ENCODE data around the gene KCTD11.
"Not testable (repeated sequence)": the region's sequence is repeated elsewhere in the genome, so short reads cannot be mapped to it uniquely, and the experiment has no call there.

KCTD11 gene

DNA sequence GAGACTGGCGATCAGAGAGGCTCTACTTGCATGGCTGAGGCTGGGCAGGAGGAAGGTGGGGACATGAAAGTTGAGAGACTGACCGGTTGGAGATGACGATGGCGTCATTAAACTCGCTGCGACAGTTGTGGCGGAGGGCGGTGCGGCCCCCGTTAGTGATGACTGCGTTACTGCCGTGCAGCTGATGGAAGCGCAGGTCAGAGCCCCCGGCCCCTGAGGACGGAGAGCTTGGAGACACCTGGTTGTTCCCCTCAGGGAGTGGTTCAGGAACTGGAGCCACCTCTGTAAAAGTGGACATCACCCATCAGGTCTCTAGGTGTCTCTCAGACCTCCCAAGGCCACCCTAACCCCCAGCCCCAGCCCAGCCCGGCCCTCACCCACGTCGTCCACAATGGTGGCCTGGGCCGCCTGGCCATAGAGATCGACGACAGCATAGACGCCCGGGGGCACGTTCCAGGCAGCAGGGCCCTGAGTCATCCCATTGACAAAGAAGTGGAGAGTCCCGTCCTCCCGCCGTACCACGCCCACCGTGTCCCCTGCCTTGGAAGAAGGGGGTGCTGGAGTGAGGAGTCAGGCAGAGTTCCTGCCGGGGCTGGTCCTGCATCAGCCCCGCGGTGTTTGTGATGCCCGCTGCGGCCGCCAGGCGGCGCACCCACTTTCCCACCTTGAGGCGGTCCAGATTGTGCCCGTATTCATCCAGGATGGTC, 28.1 kb upstream of the KCTD11 start:
- no peak for DNase-seq

DNA sequence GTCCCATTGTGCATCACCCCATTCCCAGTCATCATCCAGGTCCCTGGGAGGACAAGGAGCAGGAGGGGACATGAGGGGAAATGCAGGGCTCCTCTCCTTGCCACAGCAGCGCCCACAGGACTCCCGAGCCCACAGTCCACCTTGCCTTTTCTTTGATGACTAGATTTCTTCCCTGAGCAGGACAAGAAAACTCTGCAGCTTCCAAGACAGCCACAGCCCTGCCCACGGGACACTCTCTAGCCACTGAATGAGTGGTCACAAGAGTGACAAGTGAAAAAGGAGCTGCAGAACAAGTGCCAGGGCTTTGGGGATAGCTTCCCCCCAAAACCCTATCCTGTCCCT, 27.6 kb upstream of the KCTD11 start:
- no peak for DNase-seq

GRCh38 chr17:7325031-7325528, 26.9 kb upstream of the KCTD11 start:
- DNase-seq: no peak

- DNase-seq: no peak
These were observed 25.8 kb upstream of the KCTD11 start for GRCh38 chr17:7326186-7326585.

GRCh38 chr17:7327056-7327455, 24.9 kb upstream of the KCTD11 start:
- DNase-seq: no peak

DNA sequence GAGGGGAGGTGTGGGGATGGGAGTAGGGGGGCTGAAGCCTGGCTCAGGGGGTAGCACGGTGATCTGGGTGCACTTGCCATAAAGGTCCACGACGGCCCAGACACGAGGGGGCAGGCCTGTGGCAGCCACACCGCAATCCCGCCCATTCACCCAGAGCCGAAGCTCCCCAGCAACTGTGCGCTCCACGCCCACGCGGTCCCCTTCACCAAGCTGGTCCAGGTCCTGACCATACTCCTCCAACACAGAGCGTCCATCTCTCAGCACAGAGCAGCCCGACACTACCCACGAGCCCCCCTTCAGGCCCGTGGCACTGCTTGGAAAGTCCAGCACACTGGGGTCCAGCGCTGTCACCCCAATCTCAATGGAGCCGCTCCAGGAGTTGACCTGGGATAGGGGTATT, 24.5 kb upstream of the KCTD11 start:
- DNase-seq: no peak

DNA sequence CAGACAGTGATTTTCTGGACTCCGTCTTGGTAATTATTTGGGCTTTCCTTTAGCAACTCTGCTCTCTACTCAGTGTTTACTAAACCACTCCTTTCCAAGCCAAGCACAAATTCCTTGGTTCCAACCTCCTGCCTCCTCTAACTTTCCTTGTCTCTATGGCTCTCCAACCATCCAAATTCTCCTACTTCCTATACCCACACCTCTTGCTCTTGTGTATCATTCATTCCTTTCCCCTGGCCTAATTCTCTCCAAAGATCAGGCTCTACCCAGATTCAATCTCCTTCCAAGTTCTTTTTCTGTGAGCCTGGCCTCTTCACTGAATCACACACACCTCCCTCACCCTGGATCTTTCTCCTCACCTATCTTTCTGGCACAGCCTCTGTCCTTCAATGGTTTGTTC, 24.0 kb upstream of the KCTD11 start:
- DNase-seq: no peak

DNA sequence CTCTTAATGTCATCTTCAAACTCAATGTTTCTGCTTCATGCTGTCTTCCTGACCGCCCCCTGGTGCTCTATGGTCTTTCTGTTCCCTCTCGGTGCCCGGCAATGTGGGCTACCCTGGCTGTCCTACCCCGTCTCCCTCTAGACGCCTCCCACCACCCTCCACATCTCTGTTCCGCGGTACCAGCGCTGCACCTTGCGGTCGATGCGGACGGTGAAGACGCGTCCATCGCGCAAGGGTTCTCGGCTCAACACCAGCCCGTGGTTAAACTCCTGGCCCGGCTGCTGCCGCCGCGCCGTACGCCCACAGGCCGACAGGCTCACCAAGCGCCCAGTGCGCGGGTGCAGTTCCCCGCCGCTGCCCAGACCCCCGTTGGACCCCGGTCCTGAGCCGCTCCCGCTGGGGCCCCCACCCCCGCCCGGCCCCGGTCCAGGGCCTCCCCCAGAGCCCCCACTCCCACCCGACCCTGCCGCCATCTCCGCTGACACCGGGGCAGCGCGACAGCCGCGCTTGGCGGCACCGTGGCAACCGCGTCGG, 23.1 kb upstream of the KCTD11 start, which contains the start of gene NEURL4:
Gene NEURL4 (minus strand): TSS at position 496 of the 534 bp plus-strand sequence. CDS start 23 bp downstream, at position 473.
- DNase-seq: no peak

GRCh38 chr17:7329374-7329996, 22.5 kb upstream of the KCTD11 start:
- peak; percentile 97 for DNase-seq

GRCh38 chr17:7329997-7330637, 21.8 kb upstream of the KCTD11 start:
- DNase-seq: peak; percentile 67

DNA sequence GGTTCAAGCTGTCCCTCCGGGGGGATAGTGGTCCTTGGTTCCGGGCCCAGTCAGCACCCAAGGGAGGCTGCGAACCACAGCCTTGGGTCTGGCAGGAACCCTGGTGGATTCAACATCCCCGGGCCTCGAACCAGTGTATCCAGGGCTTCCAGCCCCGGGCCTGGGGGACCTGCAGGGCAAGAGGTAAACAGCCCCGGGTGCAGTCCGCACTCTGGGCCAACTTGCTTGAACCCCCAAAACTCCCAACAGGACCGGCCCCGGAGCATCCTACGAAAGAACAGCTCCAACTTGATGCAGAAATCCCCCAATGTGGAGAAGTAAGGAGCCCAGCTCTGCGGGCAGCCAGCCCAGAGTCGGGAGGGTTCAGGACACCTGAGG, 21.3 kb upstream of the KCTD11 start:
- no peak for DNase-seq

DNA sequence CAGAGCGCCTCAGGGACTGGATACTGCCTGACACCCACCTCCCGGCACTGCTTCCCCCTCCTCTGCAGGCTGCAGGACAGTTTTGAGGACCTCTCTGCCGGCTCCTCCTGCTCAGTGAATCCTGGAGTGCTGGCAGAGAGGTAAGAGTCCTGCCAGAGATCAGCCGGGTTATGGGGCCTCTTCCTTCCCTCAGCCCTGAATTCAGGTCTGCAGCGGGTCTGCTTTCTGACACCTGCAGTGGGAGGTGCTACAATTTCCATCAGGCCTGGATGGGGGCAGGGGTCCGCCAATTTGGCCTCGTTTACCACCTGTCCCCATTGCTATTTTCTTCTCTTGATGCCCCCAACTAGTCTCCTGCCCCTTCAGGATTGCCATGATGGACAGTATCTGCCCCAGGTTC, 19.9 kb upstream of the KCTD11 start:
- DNase-seq: no peak

GRCh38 chr17:7332600-7333069, 19.3 kb upstream of the KCTD11 start:
- DNase-seq: not testable (repeated sequence)

DNA sequence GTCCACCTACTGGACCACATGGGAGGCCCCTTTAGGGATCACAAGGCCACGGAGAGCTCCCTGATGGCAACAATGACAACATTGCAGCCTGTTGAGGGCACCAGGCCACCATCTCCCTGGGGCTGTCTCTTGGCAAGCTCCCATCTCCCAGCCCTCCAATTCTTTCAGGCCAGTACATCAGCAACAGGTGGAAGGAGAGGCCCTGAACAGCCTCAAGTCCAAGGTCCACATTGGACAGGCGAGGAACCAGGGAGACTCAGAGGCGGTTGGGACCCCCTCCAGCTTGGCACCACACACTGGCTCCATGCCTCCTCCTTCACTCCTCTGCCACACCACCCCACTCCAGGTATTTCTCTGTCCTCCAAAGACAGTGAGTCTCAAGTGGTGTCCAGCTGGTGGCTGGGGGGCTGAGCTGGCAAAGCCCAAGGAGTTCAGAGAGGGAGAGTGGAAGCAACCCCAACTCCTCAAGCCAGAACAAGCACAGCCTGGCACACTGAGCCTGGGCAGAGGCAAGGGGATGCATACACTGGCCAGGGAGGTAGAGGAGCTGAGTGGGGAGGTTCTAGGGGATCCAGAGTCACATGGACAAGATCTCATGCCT, 16.9 kb upstream of the KCTD11 start:
- DNase-seq: no peak

GRCh38 chr17:7335765-7336164, 16.2 kb upstream of the KCTD11 start:
- not testable (repeated sequence) for DNase-seq

- DNase-seq: no peak
These were observed 15.5 kb upstream of the KCTD11 start, which contains the start of gene ACAP1 for GRCh38 chr17:7336240-7337175. ACAP1 (plus strand) TSS chr17:7336529; CDS start chr17:7336735, 206 bp downstream.

GRCh38 chr17:7337600-7337999, 14.4 kb upstream of the KCTD11 start:
- DNase-seq: not testable (repeated sequence)

DNA sequence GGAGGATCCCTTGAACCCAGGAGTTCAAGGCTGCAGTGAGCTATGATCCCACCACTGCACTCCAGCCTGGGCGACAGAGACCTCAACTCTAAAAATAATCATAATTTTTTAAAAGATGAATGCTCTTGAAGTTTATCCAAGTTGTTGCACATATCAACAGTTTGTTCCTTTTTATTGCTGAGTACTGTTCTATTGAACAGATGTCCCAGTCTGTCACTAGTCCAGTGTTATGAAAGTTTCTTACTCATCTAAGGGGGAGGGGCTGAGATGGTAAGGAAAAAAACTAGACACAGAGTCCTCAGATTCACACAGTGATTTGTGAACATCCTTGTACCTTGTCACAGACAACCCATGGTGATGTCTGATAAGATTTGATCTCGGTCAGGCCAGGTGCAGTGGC, 11.8 kb upstream of the KCTD11 start:
- no peak for DNase-seq

DNA sequence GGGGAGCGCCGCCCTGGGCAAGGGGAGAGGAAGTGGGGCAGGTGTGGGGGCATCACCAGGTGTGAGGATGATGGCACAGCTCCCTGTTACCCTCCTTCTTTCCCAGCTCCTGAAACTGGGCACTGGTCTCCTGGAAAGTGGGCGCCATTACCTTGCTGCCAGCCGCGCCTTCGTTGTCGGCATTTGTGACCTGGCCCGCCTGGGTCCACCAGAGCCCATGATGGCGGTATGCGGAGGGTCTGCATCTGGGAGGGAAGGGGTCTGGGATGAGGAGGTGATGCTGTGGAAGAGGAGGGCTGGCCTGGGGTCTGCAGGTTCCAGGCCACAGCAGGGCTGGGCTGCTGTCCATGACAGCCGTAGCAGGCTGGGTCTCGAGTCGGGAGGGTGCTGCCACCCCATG, 10.1 kb upstream of the KCTD11 start:
- DNase-seq: no peak

DNA sequence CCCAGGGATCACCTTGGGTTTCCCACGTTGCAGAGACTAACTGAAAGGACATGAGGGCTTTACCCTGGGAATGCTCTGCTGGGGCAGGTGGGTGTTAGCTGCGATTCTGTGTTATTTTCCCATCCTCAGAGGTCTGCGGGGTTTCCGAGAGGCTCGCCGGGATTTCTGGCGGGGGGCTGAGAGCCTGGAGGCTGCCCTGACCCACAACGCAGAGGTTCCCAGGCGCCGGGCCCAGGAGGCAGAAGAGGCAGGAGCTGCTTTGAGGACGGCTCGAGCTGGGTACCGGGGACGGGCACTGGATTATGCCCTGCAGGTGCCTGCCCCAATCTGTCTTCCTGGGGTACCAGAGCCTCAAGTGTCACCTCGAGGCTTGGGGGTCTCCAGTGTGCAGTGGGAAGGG, 8.7 kb upstream of the KCTD11 start:
- no peak for DNase-seq

GRCh38 chr17:7346761-7347614, 5.0 kb upstream of the KCTD11 start:
- DNase-seq: no peak

Measured in RPMI8226 (cell line).